ENCODE measurements around the gene KREMEN1.

KREMEN1 gene

GRCh38 chr22:29143941-29144785 is 71.3 kb downstream of the KREMEN1 start:
- H3K27ac ChIP-seq = no peak overlapping the region
- ChIA-PET POLR2A (ENCODE audit: low non-redundant PET) (no interaction called here), CTCF (interaction anchor here (0.6 kb wide), 1 partner anchor 87 kb away, joined by 5 read pairs; no protein-coding TSS in a partner anchor)
- TF ChIP-seq, protein P1, sequence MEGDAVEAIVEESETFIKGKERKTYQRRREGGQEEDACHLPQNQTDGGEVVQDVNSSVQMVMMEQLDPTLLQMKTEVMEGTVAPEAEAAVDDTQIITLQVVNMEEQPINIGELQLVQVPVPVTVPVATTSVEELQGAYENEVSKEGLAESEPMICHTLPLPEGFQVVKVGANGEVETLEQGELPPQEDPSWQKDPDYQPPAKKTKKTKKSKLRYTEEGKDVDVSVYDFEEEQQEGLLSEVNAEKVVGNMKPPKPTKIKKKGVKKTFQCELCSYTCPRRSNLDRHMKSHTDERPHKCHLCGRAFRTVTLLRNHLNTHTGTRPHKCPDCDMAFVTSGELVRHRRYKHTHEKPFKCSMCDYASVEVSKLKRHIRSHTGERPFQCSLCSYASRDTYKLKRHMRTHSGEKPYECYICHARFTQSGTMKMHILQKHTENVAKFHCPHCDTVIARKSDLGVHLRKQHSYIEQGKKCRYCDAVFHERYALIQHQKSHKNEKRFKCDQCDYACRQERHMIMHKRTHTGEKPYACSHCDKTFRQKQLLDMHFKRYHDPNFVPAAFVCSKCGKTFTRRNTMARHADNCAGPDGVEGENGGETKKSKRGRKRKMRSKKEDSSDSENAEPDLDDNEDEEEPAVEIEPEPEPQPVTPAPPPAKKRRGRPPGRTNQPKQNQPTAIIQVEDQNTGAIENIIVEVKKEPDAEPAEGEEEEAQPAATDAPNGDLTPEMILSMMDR (conservative IDR thresholded peaks at IDR 0.05; ENCODE audit: low read depth) = no peak
- no peak for DNase-seq (ENCODE audit: low spot score)

GRCh38 chr22:29144786-29145160 is 71.9 kb downstream of the KREMEN1 start:
- no peak overlapping the region for H3K27ac ChIP-seq
- ChIA-PET CTCF (interaction anchor here (0.6 kb wide), 1 partner anchor 88 kb away, joined by 5 read pairs; no protein-coding TSS in a partner anchor), POLR2A (ENCODE audit: low non-redundant PET) (no interaction called here)
- no peak for DNase-seq (ENCODE audit: low spot score)
- TF ChIP-seq, protein P1 (conservative IDR thresholded peaks at IDR 0.05; ENCODE audit: low read depth) = no peak

GRCh38 chr22:29145321-29146072 is 72.7 kb downstream of the KREMEN1 start:
- CTCF ChIA-PET = no interaction called here
- no peak overlapping the region for H3K27ac ChIP-seq
- POLR2A ChIA-PET (ENCODE audit: low non-redundant PET) = no interaction called here

DNA sequence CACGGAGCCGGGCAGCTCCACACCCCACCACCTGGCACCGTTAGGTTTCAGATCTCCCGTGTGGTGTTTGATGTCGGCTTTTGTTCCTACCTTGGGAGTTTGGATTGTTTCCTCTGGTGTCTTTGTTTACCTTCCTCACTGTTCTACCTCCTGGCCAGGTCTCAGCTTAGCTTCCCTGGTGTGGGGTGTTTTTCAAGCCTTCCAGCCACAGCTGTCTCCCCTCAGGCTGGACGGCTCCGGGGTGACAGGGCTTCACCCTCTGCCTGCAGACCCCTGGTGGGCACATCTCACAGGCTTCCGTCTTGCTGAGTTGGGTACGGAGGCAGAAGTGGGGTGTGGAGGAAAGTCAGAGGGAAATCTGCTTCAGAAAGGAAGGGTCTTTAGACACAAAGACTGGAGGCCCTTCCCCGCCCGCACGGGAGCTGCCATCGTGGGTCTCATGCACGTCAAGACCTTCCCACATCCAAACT is 73.3 kb downstream of the KREMEN1 start:
- ChIA-PET CTCF (no interaction called here), POLR2A (ENCODE audit: low non-redundant PET) (no interaction called here)
- no peak for DNase-seq (ENCODE audit: low spot score)
- H3K27ac ChIP-seq = no peak overlapping the region
- TF ChIP-seq, protein P1 (conservative IDR thresholded peaks at IDR 0.05; ENCODE audit: low read depth) = no peak

More at GRCh38 chr22:29145321-29146072, 72.7 kb downstream of the KREMEN1 start:
- no peak for DNase-seq (ENCODE audit: low spot score)
- TF ChIP-seq, protein P1 (conservative IDR thresholded peaks at IDR 0.05; ENCODE audit: low read depth) = no peak

DNA sequence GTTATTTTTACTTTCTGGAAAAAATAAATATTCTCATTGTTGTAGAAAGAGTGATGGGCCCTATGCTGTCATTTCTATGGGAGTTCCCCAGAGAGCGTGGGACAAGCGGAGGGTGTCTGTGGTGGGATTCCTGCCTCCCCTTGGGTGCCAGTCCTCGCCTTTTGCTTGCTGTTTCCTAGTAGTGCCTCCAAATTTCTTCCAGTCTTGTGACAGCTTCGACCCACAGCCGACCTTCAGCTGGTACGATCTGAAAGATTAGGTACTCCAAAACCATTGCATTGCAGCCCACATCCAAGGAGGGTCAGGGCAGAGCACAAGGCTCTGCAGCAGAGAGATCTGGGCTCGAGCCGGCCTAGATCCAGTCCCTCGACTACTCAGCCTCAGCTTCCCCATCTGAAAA is 73.9 kb downstream of the KREMEN1 start:
- no peak for DNase-seq (ENCODE audit: low spot score)
- ChIA-PET POLR2A (ENCODE audit: low non-redundant PET) (no interaction called here), CTCF (no interaction called here)
- TF ChIP-seq, protein P1 (conservative IDR thresholded peaks at IDR 0.05; ENCODE audit: low read depth) = no peak
- no peak overlapping the region for H3K27ac ChIP-seq

DNA sequence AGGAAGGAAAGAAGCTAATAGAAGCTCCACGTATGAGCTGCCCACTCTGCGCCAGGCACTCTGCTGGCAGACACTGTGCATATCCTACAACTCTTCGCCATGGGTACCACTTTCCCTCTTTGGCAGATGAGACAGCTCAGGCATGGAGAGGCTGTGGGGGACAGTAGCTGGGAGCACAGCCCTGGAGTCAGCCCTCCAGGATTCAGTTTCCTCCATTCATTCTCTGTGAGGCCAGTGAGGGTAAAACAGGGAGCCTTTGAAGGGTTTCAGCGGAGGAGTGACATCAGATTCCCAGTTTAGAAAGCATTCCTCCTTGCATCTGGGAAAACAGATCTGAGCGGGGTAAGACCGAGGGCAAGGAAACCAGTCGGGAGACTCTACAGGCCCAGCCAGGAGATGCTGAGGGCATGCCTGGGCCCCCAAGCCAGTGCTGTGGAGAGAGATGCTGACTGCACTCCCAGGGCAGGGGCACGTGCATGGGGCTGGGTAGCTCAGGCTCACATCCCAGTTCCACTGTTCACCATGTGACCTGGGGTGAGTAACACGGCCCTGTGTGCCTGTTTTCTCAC is 74.6 kb downstream of the KREMEN1 start:
- ChIA-PET POLR2A (ENCODE audit: low non-redundant PET) (no interaction called here), CTCF (no interaction called here)
- TF ChIP-seq, protein P1 (conservative IDR thresholded peaks at IDR 0.05; ENCODE audit: low read depth) = no peak
- no peak overlapping the region for H3K27ac ChIP-seq
- no peak for DNase-seq (ENCODE audit: low spot score)

Data from RWPE1 (cell line).